ENCODE measurements around the gene C2orf66. TPM values are rescaled to one million over a fixed set of nuclear protein-coding genes. Genes with fewer than 3 reads are reported as not detected.

The C2orf66 gene
- total RNA-seq, 2 donors from 2014 or later = 0.32 TPM; not detected in 1

- no peaks in the 10 kb centered on the region for H3K4me1 ChIP-seq (replicated peaks)
- H3K9me3 ChIP-seq = no peaks in the 10 kb centered on the region
- DNase-seq (ENCODE audit: low spot score) = no peak
- H3K36me3 ChIP-seq = no peaks in the 10 kb centered on the region
- TF ChIP-seq, protein P1, sequence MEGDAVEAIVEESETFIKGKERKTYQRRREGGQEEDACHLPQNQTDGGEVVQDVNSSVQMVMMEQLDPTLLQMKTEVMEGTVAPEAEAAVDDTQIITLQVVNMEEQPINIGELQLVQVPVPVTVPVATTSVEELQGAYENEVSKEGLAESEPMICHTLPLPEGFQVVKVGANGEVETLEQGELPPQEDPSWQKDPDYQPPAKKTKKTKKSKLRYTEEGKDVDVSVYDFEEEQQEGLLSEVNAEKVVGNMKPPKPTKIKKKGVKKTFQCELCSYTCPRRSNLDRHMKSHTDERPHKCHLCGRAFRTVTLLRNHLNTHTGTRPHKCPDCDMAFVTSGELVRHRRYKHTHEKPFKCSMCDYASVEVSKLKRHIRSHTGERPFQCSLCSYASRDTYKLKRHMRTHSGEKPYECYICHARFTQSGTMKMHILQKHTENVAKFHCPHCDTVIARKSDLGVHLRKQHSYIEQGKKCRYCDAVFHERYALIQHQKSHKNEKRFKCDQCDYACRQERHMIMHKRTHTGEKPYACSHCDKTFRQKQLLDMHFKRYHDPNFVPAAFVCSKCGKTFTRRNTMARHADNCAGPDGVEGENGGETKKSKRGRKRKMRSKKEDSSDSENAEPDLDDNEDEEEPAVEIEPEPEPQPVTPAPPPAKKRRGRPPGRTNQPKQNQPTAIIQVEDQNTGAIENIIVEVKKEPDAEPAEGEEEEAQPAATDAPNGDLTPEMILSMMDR (IDR thresholded peaks at IDR 0.05) = no peak
- TF ChIP-seq POLR2AphosphoS5 (IDR thresholded peaks at IDR 0.05) (no peak), POLR2A (IDR thresholded peaks at IDR 0.05) (no peak)
- H3K27ac ChIP-seq = no peak overlapping the region
- intact Hi-C loops (cut with DNase I) = no loop called here
- no peak overlapping the region for H3K4me3 ChIP-seq
- H3K27me3 ChIP-seq (replicated peaks; ENCODE audit: insufficient read depth) = no peaks in the 10 kb centered on the region
These were observed 27.3 kb upstream of the C2orf66 start for GRCh38 chr2:196836440-196836839.

DNA sequence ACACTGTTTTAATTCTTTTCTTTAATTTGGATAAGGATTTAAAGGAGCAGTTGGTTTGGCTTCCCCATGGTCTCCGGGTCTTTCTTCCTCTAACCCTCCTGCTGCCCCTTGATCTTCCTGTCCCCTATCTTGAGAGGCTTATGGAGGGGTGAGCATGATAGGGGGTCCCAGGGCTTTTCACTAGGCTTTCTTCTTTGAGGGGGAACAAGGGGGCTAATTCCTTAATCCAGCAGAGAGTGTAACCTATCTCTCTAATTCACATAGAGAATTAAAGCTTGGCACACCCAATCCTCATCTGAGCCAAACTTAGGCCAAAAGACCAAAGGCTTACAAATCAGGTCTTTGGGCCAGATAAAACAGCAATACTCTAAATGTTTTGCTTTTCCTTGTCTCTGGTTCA, 21.5 kb upstream of the C2orf66 start:
- intact Hi-C loops (cut with DNase I) = no loop called here
- WGBS = 82% methylated on average over 1 of the region's 1 CpG
- Histone ChIP-seq H3K4me3 (no peak overlapping the region), H3K27ac (no peak overlapping the region), H3K9me3 (no peaks in the 10 kb centered on the region), H3K36me3 (no peaks in the 10 kb centered on the region), H3K27me3 (replicated peaks; ENCODE audit: insufficient read depth) (no peaks in the 10 kb centered on the region), H3K4me1 (replicated peaks) (no peaks in the 10 kb centered on the region)
- DNase-seq (ENCODE audit: low spot score) = no peak
- no peak for TF ChIP-seq POLR2AphosphoS5 (IDR thresholded peaks at IDR 0.05)
- TF ChIP-seq, protein P1 (IDR thresholded peaks at IDR 0.05) = no peak
- no peak for TF ChIP-seq POLR2A (IDR thresholded peaks at IDR 0.05)

DNA sequence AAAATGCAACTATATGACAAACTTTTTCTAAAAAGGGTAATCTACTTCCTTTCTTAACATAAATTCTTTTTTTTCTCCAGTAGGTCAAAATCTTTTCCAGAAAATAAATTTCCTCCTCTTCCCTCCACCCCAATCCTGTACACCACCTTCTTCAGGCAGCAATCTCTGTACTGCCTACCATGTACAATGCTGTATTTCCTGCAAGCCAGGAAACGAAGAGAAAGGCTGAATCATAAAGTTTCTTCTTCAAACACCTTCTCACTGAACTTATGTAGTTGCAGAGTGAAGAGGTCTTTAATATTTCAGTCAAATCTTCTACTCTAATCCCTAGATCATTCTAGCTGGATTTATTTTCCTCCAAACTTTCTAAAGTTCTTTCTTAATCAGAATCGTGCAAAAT, 18.2 kb upstream of the C2orf66 start:
- 65% methylated on average over 2 of the region's 2 CpGs for WGBS
- no peak for TF ChIP-seq POLR2AphosphoS5 (IDR thresholded peaks at IDR 0.05)
- no peak for TF ChIP-seq POLR2A (IDR thresholded peaks at IDR 0.05)
- TF ChIP-seq, protein P1 (IDR thresholded peaks at IDR 0.05) = no peak
- intact Hi-C loops (cut with DNase I) = no loop called here

DNA sequence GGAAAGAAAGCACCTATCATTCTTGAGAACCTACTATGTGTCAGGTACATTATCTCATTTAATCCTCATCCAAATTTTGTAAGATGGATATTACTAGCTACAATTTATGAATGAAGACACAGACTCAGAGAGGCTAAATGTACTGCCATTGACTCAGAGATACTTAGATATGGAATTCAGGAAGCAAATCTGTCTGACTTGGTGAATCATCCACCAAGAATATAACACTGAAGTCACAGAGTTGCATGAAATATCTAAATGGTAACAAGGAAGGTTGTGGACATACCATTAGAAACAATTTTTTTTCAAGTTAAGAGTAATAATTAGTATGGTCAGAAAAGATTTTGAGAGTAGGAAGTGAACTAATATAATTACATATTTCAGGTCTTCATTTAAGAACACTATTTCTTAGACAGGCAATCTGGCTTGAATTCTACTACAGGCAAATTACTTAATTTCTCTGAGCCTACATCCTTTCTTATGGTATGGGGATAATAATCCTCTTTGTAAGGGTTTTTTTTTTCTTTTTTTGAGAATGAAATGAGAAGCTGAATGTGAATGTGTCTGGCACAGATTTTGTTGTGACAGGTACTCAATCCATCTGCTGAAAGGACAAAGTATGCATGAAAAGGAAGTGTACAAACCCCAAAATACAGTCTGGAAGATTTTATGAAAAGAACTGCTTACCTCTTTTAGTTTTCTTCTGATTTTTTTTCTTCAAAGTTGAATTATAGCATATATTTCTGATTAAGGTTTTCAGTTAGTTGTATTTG, 14.8 kb upstream of the C2orf66 start:
- Histone ChIP-seq H3K36me3 (no peaks in the 10 kb centered on the region), H3K4me1 (replicated peaks) (no peaks in the 10 kb centered on the region), H3K4me3 (no peak overlapping the region), H3K27ac (no peak overlapping the region), H3K9me3 (no peaks in the 10 kb centered on the region), H3K27me3 (replicated peaks; ENCODE audit: insufficient read depth) (no peaks in the 10 kb centered on the region)
- no peak for TF ChIP-seq POLR2AphosphoS5 (IDR thresholded peaks at IDR 0.05)
- intact Hi-C loops (cut with DNase I) = no loop called here
- no peak for DNase-seq (ENCODE audit: low spot score)

More for the DNA sequence above, 18.2 kb upstream of the C2orf66 start:
- Histone ChIP-seq H3K27me3 (replicated peaks; ENCODE audit: insufficient read depth) (no peaks in the 10 kb centered on the region), H3K4me3 (no peak overlapping the region), H3K4me1 (replicated peaks) (no peaks in the 10 kb centered on the region), H3K36me3 (no peaks in the 10 kb centered on the region), H3K27ac (no peak overlapping the region), H3K9me3 (no peaks in the 10 kb centered on the region)
- no peak for DNase-seq (ENCODE audit: low spot score)

- Histone ChIP-seq H3K27me3 (replicated peaks; ENCODE audit: insufficient read depth) (no peaks in the 10 kb centered on the region), H3K27ac (no peak overlapping the region), H3K4me1 (replicated peaks) (no peaks in the 10 kb centered on the region), H3K36me3 (no peaks in the 10 kb centered on the region), H3K4me3 (no peak overlapping the region), H3K9me3 (no peaks in the 10 kb centered on the region)
- intact Hi-C loops (cut with DNase I) = no loop called here
- no peak for DNase-seq (ENCODE audit: low spot score)
- TF ChIP-seq, protein P1 (IDR thresholded peaks at IDR 0.05) = no peak
- TF ChIP-seq POLR2AphosphoS5 (IDR thresholded peaks at IDR 0.05) = no peak
- no peak for TF ChIP-seq POLR2A (IDR thresholded peaks at IDR 0.05)
- 100% methylated on average over 1 of the region's 1 CpG for WGBS
These were observed 12.0 kb upstream of the C2orf66 start for GRCh38 chr2:196821195-196821594.
